Epithelial cell of esophagus (primary cell): ENCODE measurements around the gene ABHD3.
"Not testable (repeated sequence)": the region's sequence is repeated elsewhere in the genome, so short reads cannot be mapped to it uniquely, and the experiment has no call there.

Experiments
- DNase-seq: peaks from one replicate; pipeline ENCODE4 v3.0.0; 2010; ENCODE audit warnings: low read depth
- H3K4me3 ChIP-seq: 2 replicates; pipeline ENCODE4 v1.5.1; 2011; ENCODE audit warnings: mild to moderate bottlenecking, low read length, control low read depth
- CTCF ChIP-seq: IDR thresholded peaks from 2 replicates; pipeline ENCODE4 v1.5.1; 2011; ENCODE audit warnings: low read depth, mild to moderate bottlenecking, low read length, control low read depth, inconsistent platforms; ENCODE audit not compliant: insufficient read depth; ENCODE audit errors: missing control alignments

ABHD3 gene

GRCh38 chr18:21741562-21742314, 37.2 kb upstream of the ABHD3 start:
- DNase-seq: peak; percentile 22

GRCh38 chr18:21741312-21741561, 36.7 kb upstream of the ABHD3 start:
- no peak for DNase-seq
- peak overlapping the region; percentile 88 for H3K4me3 ChIP-seq
- no peak for TF ChIP-seq CTCF

More at GRCh38 chr18:21741562-21742314, 37.2 kb upstream of the ABHD3 start:
- H3K4me3 ChIP-seq: peak overlapping the region; percentile 88
- TF ChIP-seq CTCF: no peak

GRCh38 chr18:21740538-21741311, 36.2 kb upstream of the ABHD3 start, which contains the start of gene MIB1:
Gene MIB1 (plus strand): TSS chr18:21740792. CDS start chr18:21741584, 792 bp downstream.
- H3K4me3 ChIP-seq: peak within 1 kb of the TSS; percentile 88
- no peak for TF ChIP-seq CTCF
- DNase-seq: peak; percentile 96

- DNase-seq: no peak
- no peak for TF ChIP-seq CTCF
- H3K4me3 ChIP-seq: peak overlapping the region; percentile 88
Measured at GRCh38 chr18:21739604-21740537, 35.3 kb upstream of the ABHD3 start.

GRCh38 chr18:21736926-21737325, 32.4 kb upstream of the ABHD3 start:
- not testable (repeated sequence) for H3K4me3 ChIP-seq, DNase-seq

GRCh38 chr18:21735452-21736015, 31.0 kb upstream of the ABHD3 start:
- DNase-seq: peak; percentile 84
- no peak for TF ChIP-seq CTCF
- H3K4me3 ChIP-seq: no peak overlapping the region
